Fibroblast of peridontal ligament (primary cell): ENCODE data around the gene CFAP100.

Source experiments
- DNase-seq: peaks from one replicate; pipeline ENCODE4 v3.0.0-alpha.2; 2010; ENCODE audit errors: extremely low read depth

CFAP100 gene

DNA sequence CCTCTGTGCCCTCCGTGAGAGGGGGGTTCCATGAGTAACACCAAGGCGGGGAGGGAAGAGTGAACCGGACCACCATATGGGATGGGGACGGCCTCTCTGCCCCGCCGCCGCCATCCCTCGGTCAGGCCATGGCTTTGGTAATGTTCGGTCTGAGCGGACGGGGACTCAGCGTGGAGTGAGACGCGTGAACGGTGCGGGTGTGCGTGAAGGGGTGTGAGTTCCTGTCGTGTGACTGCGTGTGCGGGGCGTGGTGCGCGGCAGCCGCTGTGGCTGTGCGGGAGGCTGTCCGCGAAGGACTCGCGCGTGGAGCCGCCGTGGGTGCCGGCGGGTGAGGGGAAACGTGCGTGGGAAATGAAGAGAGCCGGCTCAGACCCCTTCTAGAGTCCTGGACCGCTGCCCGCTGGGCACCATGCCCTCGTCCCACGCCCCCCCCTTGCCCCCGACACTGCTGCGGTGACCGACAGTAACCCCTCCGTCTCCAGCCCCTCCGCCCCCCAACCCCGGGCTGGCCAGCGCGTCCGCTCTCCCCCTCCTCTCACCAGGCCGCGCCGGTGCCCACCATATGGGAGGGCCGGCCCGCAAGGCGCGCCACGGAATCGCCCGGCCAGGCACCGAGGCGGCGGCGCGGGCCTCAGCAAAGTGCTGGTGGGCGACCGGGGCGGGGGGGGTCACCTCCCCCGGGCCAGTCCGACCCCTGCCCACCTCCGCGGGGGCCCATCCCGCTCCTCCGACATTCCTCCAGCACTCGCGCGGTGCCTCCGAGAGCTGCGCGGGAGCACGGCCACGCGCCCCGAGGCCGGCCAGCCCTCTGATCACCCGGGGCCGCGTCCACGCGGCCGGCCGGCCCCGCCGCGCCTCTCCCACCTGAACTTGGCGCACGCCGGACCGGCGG is 38.1 kb upstream of the CFAP100 start:
- DNase-seq, result no peak

DNA sequence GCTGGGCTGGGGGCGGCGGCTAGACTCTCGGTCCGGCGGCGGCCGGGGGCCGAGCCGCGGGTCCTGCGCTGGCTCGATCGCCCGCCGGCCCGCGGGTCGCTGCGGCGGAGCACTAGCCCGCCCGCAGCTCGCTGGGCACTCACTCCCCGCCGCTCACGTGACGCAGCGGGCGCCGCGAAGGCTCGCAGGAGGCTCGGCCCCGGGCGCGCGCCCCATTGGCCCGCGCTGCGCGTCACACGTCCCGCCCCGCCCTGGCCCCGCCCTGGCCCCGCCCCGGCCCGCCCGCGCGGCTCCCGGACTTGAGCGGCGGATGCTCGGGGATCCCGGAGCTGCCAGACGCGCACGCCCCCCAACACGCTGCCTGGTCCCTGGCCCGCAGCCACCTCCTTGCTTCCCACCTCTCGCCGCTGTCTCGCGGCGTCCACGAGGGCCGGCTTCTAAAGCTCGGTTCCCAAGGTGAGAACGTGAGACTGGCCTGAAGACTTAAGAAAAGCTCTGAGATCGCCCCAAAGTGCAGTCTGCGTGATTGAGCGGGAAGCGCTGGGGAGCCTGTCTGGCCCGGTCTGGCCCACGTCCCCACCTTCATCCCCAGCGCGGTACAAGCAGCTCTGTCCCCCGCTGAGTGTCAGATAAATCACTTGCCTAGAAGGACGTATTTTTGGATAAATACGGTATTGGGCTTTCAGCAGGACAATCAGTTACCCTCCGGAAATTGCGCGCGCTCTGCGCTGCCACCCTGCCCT is 37.2 kb upstream of the CFAP100 start, which contains the start of gene KLF15:
KLF15 (minus strand) TSS at position 114 of the 743 bp plus-strand sequence. CDS start 4,486 bp downstream, outside the sequence.
- DNase-seq, result peak; percentile 50

DNA sequence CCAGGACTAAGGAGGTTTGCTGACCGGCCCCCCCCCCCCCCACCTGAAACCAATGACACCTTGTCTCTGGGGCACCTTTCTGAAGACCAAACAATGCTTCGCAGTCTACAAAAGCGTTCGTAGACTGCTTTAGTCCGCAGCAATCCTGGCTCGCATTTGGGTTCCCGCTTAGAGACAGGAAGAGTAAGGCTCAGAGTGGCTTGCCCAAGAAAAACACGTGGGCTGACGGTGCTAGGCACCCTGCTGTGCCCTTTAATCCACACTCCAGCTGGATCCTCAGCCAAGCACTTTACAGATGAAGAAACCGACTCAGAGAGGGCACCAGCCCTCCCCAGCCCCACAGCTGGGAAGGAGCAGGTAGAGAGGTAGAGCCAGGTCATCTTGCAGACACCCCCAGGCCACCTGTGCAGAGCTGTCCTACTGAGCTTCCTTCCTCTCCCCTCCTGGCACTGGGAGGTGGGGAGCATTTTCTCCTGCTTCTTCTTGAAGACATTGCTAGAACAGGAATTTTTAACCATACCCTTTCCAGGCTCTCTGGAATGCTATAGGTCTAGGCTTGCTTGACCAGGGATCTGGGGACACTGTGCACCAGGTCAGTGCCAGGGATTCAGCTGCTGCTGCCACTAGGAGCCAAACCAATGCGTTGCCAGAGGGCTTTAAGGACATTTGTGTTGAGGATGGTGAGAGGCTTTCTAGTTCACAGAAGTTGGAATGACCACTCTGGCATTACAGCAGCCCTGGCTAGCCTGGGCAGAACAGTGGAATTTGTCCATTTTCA is 36.5 kb upstream of the CFAP100 start:
- DNase-seq, result no peak

DNA sequence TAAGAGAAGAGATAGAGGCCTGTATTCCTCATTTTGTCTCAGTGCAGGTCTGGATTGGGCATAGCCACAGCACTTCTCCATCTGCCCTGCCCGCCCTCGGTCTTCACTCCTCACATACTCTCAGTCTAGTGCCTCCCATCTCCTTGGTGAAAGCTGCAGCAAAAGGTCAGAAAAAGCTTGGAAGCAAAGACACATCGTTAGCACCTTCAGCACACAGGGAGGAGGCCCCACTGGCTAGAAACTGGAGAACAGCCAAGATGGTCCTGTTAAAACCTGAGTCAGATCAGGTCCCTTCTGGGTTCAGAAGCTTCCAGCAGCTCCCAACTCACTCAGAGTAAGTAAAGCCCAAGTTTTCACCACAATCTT is 35.9 kb upstream of the CFAP100 start:
- DNase-seq, result no peak

DNA sequence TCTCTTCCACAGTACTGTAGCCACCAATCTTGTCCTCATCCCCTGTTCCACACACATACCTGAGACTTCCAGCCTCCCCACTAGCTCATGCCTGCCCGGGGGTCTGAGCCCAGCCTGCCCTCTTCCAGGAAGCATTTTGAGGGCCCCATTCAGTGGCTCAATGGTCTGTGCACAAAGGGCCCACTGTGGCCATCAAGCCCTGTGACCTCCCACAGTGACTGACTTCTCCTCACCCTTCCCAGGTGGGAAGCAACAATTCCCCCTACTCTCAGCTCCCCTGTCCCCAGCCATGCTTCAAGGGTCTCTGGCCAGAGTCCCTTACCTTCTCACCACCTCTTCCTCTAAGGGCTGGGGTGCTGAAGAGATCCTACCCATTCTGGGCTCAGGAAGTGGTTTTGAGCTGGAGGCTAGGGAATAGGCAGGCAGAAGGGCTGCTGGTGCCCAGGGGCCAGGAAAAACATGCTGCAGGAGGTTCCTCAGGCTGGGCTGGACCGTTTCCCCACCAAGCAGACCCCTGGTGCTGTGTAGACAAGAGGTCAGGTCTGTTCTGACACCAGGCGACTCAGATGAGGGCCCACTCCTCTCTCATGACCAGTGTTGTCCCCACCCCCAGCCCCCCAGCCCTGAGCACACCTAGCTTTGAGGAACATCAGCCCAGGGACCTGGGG is 34.5 kb upstream of the CFAP100 start:
- DNase-seq, result no peak

DNA sequence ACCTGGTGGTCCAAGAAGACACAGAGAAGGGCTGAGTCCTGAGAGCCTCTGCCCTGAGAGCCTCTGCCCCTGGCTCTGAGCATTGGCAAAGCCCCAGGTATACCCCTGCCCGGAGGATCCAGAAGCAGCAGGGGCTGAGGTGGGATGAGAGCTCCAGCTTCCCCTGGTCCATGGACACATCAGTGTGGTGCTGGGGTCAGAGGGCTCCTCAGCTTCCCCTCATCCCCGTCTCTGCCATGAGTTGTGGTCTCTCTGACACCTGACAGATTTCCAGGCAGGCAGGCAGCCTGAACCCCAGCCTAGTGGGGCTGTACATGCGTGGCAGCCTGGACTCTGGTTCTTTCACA is 34.0 kb upstream of the CFAP100 start:
- no peak for DNase-seq

DNA sequence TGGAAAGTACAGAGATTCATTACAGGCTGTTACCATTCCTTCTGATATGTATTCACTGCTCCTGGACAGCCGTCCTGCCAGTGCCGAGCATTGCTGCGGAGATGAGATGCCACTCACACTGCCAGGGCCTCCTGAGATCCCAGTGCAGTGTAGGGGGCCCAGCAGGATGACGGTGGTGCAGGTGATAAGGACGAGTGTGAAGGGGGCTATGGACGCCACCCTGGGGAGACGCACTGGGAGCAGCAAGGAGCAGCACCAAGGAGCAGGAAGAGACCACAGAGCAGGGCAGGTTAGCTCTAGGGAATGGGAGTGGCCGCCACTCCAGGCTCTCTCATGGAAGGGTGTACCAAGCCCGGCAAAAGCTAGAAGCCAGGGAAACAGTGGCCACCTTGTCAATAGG is 33.5 kb upstream of the CFAP100 start:
- no peak for DNase-seq

DNA sequence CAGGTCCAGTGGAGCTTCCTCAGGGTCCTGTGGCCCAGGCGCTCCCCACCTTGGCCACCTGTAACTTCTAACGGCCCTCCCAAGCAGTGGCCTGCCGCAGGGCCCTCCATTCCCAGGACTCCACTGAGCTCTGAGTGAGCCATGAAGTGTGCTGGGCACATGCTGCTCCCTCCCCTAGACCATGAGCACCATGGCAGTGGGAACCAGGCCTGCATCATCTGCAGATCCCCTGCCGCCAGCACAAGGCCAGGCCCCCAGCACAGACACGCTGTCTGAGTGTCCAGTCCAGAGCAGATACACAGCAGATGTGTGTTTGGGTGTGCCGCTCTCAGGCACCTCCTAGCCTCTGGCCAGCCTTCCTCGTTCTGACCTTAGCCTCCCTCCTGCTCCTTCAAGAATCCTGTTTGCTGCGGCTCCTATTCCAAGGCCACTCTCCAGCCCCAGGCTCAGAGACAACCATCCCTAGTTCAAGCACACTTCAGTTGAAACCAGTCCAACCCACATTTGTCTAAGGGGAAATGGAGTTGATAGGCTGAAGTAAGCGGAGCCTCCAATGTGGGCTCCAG is 30.5 kb upstream of the CFAP100 start:
- DNase-seq, result no peak

DNA sequence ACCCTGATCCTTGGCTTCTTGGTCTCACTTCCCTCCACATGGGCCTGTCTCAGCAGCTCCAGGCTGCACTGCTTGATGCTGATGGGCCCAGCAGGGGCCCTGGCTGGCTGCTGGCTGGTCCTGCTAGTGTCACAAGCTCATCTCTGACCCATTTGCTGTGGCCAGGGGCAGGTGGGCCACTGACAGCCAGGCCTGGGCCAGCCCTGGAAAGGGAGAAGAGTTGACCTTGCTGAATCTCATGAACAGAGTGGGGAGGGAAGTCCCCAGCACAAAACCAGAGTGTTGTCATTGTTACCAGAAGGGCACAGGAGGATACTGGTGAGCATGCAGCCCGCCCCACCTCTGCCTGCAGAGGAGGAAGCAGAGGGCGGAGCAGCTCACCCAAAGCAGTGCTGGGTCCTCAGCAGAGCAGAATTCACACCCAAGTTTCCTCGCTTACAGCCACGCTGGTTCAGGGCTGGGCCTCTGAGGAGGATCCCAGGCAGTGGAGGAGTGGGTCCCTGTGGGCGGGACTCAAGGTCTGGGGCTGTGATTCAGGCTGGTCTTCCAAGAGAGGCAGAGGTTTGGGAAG is 29.9 kb upstream of the CFAP100 start:
- DNase-seq, result no peak

DNA sequence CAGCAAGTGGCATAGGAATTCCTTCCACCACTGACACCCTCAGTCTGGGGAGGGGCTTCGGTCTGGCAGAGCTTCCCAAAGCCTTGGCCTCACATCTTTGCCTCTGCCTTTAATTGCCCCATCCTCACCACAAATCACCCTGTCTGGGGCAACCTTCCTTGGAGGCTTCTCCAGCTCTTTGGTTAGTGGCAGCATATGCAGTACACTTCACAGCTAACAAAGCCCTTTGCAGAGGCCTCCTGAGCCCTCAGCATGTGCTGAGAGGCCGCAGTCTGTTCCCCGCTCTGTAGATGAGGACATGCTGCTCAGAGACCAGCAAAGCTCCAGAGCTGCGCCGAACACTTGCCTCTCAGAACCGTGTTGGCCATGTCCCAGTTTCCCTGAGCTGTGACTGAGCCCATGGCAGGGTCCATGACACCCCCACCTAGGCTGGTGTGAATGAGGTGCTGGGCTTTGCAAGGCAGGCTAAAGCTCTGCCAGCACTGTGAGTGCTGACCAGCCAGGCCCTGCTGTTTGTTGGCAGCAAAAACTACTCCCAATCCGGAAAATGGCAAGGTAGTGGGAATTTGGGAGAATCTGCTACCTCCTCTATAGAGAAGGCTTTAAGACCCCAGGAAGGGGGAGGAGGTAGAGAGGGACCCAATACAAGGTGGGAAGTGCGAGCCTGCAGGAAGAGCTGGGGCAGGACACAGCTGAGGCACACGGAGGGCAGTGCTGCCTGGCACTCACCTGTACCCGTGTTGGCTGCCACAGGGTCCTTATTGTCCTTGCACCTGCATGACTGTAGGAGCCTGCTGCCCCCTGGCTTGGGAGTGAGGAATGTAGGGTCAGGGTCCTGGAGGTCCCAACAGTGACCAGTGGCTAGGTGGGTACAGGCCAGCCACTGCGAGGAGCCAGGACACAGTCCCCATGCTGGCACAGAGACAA is 29.1 kb upstream of the CFAP100 start:
- no peak for DNase-seq

DNA sequence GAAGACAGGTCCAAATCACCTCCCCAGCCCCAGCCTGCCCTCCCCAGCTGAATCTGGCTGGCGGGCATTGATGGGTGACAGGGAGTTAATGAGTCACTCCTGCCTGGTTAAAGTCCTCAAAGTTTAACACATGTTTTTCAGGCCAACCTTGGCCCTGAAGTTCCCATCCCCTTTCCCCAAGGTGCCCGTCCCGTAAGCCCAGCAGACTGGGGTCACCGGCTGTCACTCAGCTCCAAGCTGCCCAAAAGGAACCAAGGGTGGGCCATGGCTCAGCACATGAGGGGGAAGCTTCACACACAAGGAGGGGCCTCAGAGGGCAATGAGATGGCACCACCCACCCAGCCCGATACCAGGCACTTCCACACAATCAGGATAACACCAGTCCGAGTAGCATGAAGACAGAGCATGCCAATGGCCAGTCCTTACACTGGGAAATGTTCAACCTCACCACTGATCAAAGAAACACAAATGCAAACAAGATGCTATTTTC is 27.3 kb upstream of the CFAP100 start:
- DNase-seq, result no peak

DNA sequence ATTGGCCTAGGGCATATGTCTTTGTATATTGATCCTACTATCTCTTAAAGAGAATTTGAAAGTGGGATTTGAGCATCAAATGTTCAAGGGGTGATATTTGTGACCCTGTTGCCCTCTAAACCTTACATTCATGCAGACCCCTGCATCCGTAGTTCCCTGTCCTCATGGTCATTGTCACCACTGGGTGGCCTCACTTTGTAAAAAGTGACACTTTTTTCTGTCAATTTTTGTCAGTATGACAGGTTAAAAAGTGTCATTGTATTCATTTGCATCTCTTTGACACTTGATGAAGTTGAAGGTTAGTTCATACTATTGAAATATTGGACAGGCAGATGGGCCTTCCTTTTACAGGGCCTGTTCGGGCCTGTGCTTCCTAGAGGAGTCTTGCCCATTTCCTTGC is 25.2 kb upstream of the CFAP100 start:
- no peak for DNase-seq

DNA sequence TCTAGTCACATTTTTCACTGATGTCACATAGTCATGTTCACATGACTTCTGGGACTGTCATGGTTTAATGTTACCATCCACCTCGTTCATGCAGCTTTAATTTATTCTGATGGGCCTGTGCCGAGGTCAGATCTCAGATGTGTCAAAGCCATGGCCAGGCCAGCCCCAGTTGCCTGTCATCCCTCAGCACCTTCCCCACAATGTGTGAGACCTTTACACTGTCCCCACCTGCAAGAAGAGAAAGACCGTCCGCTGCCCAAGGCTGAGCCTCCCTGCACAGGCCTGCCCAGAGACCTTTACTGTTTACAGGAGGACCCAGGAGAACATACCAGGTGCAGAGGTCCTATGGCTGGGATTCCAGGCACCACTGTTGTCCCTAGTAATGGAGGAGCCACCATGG is 24.7 kb upstream of the CFAP100 start:
- DNase-seq, result no peak

DNA sequence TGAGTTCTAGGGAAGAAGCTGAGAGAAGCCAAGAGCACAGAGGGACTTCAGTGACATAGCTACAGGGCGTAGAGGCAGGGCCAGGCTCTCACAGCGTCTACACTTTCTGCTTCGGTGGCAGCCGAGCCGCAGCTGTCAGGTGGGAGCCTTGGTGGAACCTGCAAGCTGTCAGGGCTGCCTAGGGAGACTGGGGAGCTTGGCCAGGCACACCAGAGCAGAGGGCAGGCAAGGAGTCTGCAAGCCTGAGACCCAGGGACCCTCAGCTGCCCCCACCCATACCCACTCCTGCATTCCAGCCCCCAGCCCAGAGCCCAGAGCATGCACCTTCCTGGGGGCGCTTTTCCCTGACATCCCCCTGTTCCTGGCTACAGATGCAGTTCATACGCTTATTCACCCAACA is 24.1 kb upstream of the CFAP100 start:
- DNase-seq, result no peak

DNA sequence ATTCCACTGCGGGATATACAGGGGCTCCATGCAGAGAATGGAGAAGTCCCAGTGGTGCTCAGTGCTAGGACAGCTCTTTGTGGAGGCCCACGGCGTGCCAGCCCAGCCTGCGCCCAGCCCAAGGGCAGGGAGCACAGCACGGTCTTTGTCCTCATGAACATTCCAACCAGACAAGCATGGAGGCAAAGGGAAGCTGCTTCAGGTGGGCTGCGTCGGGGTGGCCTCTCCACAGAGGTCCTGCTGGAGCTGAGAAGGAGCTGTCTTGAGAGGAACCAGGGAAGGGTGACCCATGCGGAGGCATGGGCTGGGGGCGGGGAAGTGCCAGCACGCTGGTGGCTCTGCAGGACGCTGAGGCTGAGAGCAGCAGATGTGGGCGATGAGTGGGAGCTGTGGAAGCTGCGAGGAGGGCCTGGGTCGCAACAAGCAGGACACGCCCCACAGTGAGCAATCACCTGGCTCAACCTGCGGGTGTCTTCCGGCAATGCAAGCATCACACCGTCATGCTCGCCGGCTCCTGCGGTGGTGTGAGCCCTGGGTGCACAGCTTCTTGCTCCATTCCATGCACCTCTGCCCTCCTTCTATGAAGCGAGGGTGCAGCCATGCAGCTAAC is 23.5 kb upstream of the CFAP100 start:
- DNase-seq, result no peak

DNA sequence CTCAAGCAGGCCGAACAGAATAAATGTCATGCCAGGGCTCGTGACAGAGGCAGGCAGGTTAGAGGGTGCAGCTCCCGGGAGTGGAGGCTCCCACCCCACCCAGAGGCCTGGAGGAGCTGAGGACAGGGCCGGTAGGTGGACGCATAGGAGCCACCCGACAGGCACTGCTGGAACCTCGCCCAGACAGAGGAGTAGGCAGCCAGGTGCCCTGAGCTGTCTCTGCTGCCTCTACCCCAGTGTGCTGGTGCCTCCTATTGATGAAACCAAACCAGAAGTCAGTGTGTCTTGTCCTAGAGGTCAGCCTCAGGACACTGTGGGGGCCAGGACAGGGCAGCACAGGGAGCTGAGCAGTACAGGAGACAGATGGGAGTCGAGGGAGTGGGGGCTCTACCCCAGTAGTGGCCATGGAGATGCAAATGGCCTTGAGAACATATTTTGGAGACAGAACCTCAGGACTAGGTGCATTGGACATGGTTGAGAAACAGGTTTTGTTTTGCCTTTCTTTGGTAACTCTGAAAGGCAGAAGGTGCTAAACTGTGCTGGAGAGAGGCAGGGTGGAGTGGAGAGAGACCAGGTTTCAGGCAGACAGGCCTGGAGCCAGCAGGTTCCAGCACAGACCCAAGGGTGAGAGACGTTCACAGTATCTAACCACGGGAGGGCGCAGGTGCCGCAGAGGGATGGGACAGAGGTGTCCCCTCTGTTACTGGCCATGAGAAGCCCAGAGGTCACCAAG is 22.1 kb upstream of the CFAP100 start:
- DNase-seq, result no peak

DNA sequence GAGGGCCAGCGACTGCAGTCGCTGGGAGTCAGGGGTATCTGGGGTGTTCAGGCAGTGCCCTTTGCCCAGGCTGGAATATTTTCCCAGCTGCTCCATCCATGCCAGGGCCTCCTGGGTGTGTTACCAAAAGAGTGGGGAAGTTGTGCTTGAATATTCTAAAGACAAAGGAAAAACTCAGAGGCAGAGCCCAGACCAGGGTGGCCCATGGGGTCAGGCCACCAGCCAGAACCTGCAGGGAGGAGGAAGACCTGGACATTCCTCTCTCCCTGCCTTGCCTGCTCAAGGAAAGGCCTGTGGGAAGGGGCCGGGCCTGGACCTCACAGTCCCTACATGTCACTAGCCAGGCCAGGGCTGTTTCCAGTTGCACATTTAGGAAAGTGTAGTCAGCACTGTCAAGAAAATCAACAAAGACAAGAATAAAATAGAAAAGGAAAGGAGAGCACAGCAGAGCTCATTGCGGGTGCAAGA is 21.5 kb upstream of the CFAP100 start:
- DNase-seq, result no peak
